ENCODE results near the gene GABRP.

The GABRP gene

GRCh38 chr5:170848033-170848432 lies 64.5 kb downstream of the GABRP start:
- no peak overlapping the region for H3K27ac ChIP-seq (ENCODE audit: low read depth, low read length)
- no peak overlapping the region for H3K4me3 ChIP-seq (ENCODE audit: low read depth in 1 of 5, low read length in 5 of 5)
- no peaks in the 10 kb centered on the region for H3K9me3 ChIP-seq (ENCODE audit: control insufficient read depth in 5 of 5, low read length in 5 of 5)
- H3K36me3 ChIP-seq (ENCODE audit: control insufficient read depth in 5 of 5, insufficient read depth in 5 of 5, low read length in 5 of 5): no peaks in the 10 kb centered on the region
- H3K9ac ChIP-seq (ENCODE audit: low read length in 5 of 5): no peak overlapping the region
- H3K27me3 ChIP-seq (ENCODE audit: control insufficient read depth in 5 of 5, insufficient read depth in 4 of 5, low read length in 5 of 5): peaks cover 0 to 2% (median 0%) of the 10 kb centered on the region in 5 donors
- H3K4me1 ChIP-seq (ENCODE audit: control insufficient read depth in 5 of 5, insufficient read depth in 5 of 5, low read length in 5 of 5): no peaks in the 10 kb centered on the region

GRCh38 chr5:170849374-170849773 lies 65.8 kb downstream of the GABRP start:
- Histone ChIP-seq H3K4me3 (ENCODE audit: low read depth in 1 of 5, low read length in 5 of 5) (no peak overlapping the region), H3K36me3 (ENCODE audit: control insufficient read depth in 5 of 5, insufficient read depth in 5 of 5, low read length in 5 of 5) (no peaks in the 10 kb centered on the region), H3K4me1 (ENCODE audit: control insufficient read depth in 5 of 5, insufficient read depth in 5 of 5, low read length in 5 of 5) (no peaks in the 10 kb centered on the region), H3K9ac (ENCODE audit: low read length in 5 of 5) (no peak overlapping the region), H3K9me3 (ENCODE audit: control insufficient read depth in 5 of 5, low read length in 5 of 5) (no peaks in the 10 kb centered on the region), H3K27me3 (ENCODE audit: control insufficient read depth in 5 of 5, insufficient read depth in 4 of 5, low read length in 5 of 5) (peaks cover 0 to 2% (median 0%) of the 10 kb centered on the region in 5 donors), H3K27ac (ENCODE audit: low read depth, low read length) (no peak overlapping the region)

GRCh38 chr5:170854566-170854965 lies 71.0 kb downstream of the GABRP start:
- peaks cover 0 to 10% (median 5%) of the 10 kb centered on the region in 5 donors for H3K9me3 ChIP-seq (ENCODE audit: control insufficient read depth in 5 of 5, low read length in 5 of 5)
- no peak overlapping the region for H3K9ac ChIP-seq (ENCODE audit: low read length in 5 of 5)
- no peaks in the 10 kb centered on the region for H3K4me1 ChIP-seq (ENCODE audit: control insufficient read depth in 5 of 5, insufficient read depth in 5 of 5, low read length in 5 of 5)
- no peaks in the 10 kb centered on the region for H3K27me3 ChIP-seq (ENCODE audit: control insufficient read depth in 5 of 5, insufficient read depth in 4 of 5, low read length in 5 of 5)
- H3K27ac ChIP-seq (ENCODE audit: low read depth, low read length): no peak overlapping the region
- H3K4me3 ChIP-seq (ENCODE audit: low read depth in 1 of 5, low read length in 5 of 5): no peak overlapping the region
- H3K36me3 ChIP-seq (ENCODE audit: control insufficient read depth in 5 of 5, insufficient read depth in 5 of 5, low read length in 5 of 5): no peaks in the 10 kb centered on the region

- no peak overlapping the region for H3K27ac ChIP-seq (ENCODE audit: low read depth, low read length)
- H3K27me3 ChIP-seq (ENCODE audit: control insufficient read depth in 5 of 5, insufficient read depth in 4 of 5, low read length in 5 of 5): no peaks in the 10 kb centered on the region
- no peaks in the 10 kb centered on the region for H3K36me3 ChIP-seq (ENCODE audit: control insufficient read depth in 5 of 5, insufficient read depth in 5 of 5, low read length in 5 of 5)
Measured at GRCh38 chr5:170857066-170857465, 73.5 kb downstream of the GABRP start.

GRCh38 chr5:170860415-170860814 lies 76.9 kb downstream of the GABRP start:
- Histone ChIP-seq H3K4me1 (ENCODE audit: control insufficient read depth in 5 of 5, insufficient read depth in 5 of 5, low read length in 5 of 5) (peaks cover 0 to 12% (median 10%) of the 10 kb centered on the region in 5 donors), H3K9me3 (ENCODE audit: control insufficient read depth in 5 of 5, low read length in 5 of 5) (peaks cover 9 to 30% (median 17%) of the 10 kb centered on the region in 5 donors), H3K9ac (ENCODE audit: low read length in 5 of 5) (no peak overlapping the region), H3K4me3 (ENCODE audit: low read depth in 1 of 5, low read length in 5 of 5) (no peak overlapping the region), H3K27ac (ENCODE audit: low read depth, low read length) (no peak overlapping the region), H3K36me3 (ENCODE audit: control insufficient read depth in 5 of 5, insufficient read depth in 5 of 5, low read length in 5 of 5) (no peaks in the 10 kb centered on the region), H3K27me3 (ENCODE audit: control insufficient read depth in 5 of 5, insufficient read depth in 4 of 5, low read length in 5 of 5) (no peaks in the 10 kb centered on the region)

More at GRCh38 chr5:170857066-170857465, 73.5 kb downstream of the GABRP start:
- H3K4me1 ChIP-seq (ENCODE audit: control insufficient read depth in 5 of 5, insufficient read depth in 5 of 5, low read length in 5 of 5): peaks cover 0 to under 1% (median 0%) of the 10 kb centered on the region in 5 donors
- no peak overlapping the region for H3K9ac ChIP-seq (ENCODE audit: low read length in 5 of 5)
- H3K4me3 ChIP-seq (ENCODE audit: low read depth in 1 of 5, low read length in 5 of 5): no peak overlapping the region
- H3K9me3 ChIP-seq (ENCODE audit: control insufficient read depth in 5 of 5, low read length in 5 of 5): peaks cover 9 to 30% (median 17%) of the 10 kb centered on the region in 5 donors

GRCh38 chr5:170860818-170861666 lies 77.5 kb downstream of the GABRP start:
- Histone ChIP-seq H3K36me3 (ENCODE audit: control insufficient read depth in 5 of 5, insufficient read depth in 5 of 5, low read length in 5 of 5) (no peaks in the 10 kb centered on the region), H3K27me3 (ENCODE audit: control insufficient read depth in 5 of 5, insufficient read depth in 4 of 5, low read length in 5 of 5) (no peaks in the 10 kb centered on the region), H3K9me3 (ENCODE audit: control insufficient read depth in 5 of 5, low read length in 5 of 5) (peaks cover 9 to 30% (median 17%) of the 10 kb centered on the region in 5 donors), H3K27ac (ENCODE audit: low read depth, low read length) (no peak overlapping the region), H3K4me1 (ENCODE audit: control insufficient read depth in 5 of 5, insufficient read depth in 5 of 5, low read length in 5 of 5) (peaks cover 0 to 12% (median 10%) of the 10 kb centered on the region in 5 donors), H3K4me3 (ENCODE audit: low read depth in 1 of 5, low read length in 5 of 5) (peak overlapping the region in 2 of 5 donors; percentile 31 to 34), H3K9ac (ENCODE audit: low read length in 5 of 5) (no peak overlapping the region)

- Histone ChIP-seq H3K9me3 (ENCODE audit: control insufficient read depth in 5 of 5, low read length in 5 of 5) (peaks cover 9 to 30% (median 17%) of the 10 kb centered on the region in 5 donors), H3K36me3 (ENCODE audit: control insufficient read depth in 5 of 5, insufficient read depth in 5 of 5, low read length in 5 of 5) (no peaks in the 10 kb centered on the region), H3K4me3 (ENCODE audit: low read depth in 1 of 5, low read length in 5 of 5) (peak overlapping the region in 4 of 5 donors; percentile 66 to 75 (median 70)), H3K4me1 (ENCODE audit: control insufficient read depth in 5 of 5, insufficient read depth in 5 of 5, low read length in 5 of 5) (peaks cover 0 to 12% (median 10%) of the 10 kb centered on the region in 5 donors), H3K27ac (ENCODE audit: low read depth, low read length) (no peak overlapping the region), H3K27me3 (ENCODE audit: control insufficient read depth in 5 of 5, insufficient read depth in 4 of 5, low read length in 5 of 5) (no peaks in the 10 kb centered on the region), H3K9ac (ENCODE audit: low read length in 5 of 5) (no peak overlapping the region)
Measured at GRCh38 chr5:170861667-170861916, 78.1 kb downstream of the GABRP start.

GRCh38 chr5:170861917-170862766 lies 78.6 kb downstream of the GABRP start, which contains the start of gene RANBP17:
Gene RANBP17 (plus strand): TSS chr5:170862018.
- Histone ChIP-seq H3K4me1 (ENCODE audit: control insufficient read depth in 5 of 5, insufficient read depth in 5 of 5, low read length in 5 of 5) (peaks cover 0 to 12% (median 10%) of the 10 kb centered on the region in 5 donors), H3K9me3 (ENCODE audit: control insufficient read depth in 5 of 5, low read length in 5 of 5) (peaks cover 9 to 30% (median 17%) of the 10 kb centered on the region in 5 donors), H3K36me3 (ENCODE audit: control insufficient read depth in 5 of 5, insufficient read depth in 5 of 5, low read length in 5 of 5) (no peaks in the 10 kb centered on the region), H3K27me3 (ENCODE audit: control insufficient read depth in 5 of 5, insufficient read depth in 4 of 5, low read length in 5 of 5) (no peaks in the 10 kb centered on the region), H3K4me3 (ENCODE audit: low read depth in 1 of 5, low read length in 5 of 5) (peak within 1 kb of the TSS; percentile 49 to 75 (median 67)), H3K9ac (ENCODE audit: low read length in 5 of 5) (peak within 1 kb of the TSS in 4 of 5 donors; percentile 6 to 68 (median 26)), H3K27ac (ENCODE audit: low read depth, low read length) (no peak within 1 kb of the TSS)

GRCh38 chr5:170863646-170864045 lies 80.1 kb downstream of the GABRP start:
- H3K4me1 ChIP-seq (ENCODE audit: control insufficient read depth in 5 of 5, insufficient read depth in 5 of 5, low read length in 5 of 5): peaks cover 0 to 12% (median 10%) of the 10 kb centered on the region in 5 donors
- peaks cover 9 to 27% (median 17%) of the 10 kb centered on the region in 5 donors for H3K9me3 ChIP-seq (ENCODE audit: control insufficient read depth in 5 of 5, low read length in 5 of 5)
- H3K9ac ChIP-seq (ENCODE audit: low read length in 5 of 5): no peak overlapping the region
- no peak overlapping the region for H3K4me3 ChIP-seq (ENCODE audit: low read depth in 1 of 5, low read length in 5 of 5)
- no peak overlapping the region for H3K27ac ChIP-seq (ENCODE audit: low read depth, low read length)
- no peaks in the 10 kb centered on the region for H3K27me3 ChIP-seq (ENCODE audit: control insufficient read depth in 5 of 5, insufficient read depth in 4 of 5, low read length in 5 of 5)
- H3K36me3 ChIP-seq (ENCODE audit: control insufficient read depth in 5 of 5, insufficient read depth in 5 of 5, low read length in 5 of 5): no peaks in the 10 kb centered on the region
